Activated CD8-positive, alpha-beta memory T cell treated with anti-CD3 and anti-CD28 coated beads, Interleukin-2, amount 50 U/mL, for 24 hours (primary cell): ENCODE measurements around the gene CGREF1.
"Not testable (repeated sequence)": the region's sequence is repeated elsewhere in the genome, so short reads cannot be mapped to it uniquely, and the experiment has no call there.

Source experiments
- DNase-seq: peaks from one replicate; pipeline ENCODE4 v3.0.0-alpha.2; 2020; ENCODE audit errors: extremely low read depth

Gene CGREF1

GRCh38 chr2:27137322-27137935 is 18.5 kb upstream of the CGREF1 start:
- no peak for DNase-seq

DNA sequence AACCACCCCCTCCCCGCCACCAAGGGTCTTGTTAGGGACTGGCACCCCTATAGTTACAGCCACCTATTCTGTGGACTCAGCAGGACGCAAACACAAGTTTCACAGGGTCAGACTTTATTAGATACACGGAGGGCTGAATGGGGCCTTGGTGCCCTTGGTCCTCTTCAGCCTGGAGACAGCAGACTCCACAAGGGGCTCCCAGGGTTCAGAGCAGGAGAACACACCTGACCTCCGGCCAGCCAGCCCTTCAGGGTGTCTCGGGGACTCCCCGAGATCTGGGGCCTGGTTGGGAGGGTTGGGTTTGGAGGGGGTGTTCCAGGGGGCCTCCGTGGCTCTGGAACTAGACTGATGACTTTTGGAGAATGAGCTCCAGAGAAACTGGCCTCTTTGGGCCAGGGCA is 17.8 kb upstream of the CGREF1 start:
- DNase-seq = no peak

- DNase-seq = no peak
These were observed 16.6 kb upstream of the CGREF1 start for GRCh38 chr2:27135478-27135955.

GRCh38 chr2:27134781-27135477 is 16.0 kb upstream of the CGREF1 start:
- no peak for DNase-seq

DNA sequence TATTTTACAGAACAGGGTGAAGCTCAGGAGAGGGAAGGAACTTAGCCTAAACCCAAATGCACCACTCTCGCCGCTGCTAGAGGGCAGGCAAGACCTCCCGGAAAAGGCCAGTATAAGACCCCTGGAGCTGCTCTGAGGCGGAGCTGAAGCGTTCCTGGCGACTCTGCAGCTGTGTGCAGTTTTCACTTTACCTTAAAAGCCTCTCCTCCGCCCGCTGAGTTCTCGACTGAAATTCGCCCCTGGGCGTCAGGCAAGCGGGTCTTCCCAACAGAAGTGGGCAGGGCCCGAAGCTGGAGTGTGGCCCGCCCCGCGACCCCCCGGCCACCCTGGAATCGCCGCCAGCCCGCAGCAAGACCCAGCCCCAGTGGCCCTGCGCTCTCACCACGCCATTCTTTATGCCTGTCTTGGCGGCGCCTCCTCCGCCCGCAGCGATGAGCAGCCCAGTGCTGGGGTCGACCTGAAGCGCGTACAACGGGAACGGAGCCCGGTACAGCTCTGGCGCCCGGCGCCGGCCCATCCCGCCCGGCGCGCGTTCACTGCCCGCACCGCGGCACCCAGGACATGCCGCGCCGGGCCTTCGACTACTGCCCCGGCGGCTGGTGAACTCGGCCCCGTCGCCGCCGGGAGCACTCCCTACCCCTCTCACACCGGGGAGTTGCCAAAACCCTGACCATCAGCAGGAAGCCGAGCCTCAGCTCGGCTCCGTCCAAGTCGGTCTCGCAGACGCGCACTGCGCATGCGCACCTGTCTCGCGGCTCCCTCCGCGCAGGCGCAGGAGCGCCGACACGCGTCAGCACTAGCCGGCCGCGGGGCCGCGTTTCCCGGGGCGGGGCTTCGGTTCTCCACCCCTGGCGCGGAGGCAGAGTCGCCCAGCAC is 15.2 kb upstream of the CGREF1 start, which contains the start of gene PREB:
TSS of gene PREB (minus strand) at position 732 of the 876 bp plus-strand sequence. CDS start at position 517, 215 bp downstream.
- peak; percentile 89 for DNase-seq

GRCh38 chr2:27133195-27133875 is 14.4 kb upstream of the CGREF1 start:
- no peak for DNase-seq

GRCh38 chr2:27131429-27131828 is 12.5 kb upstream of the CGREF1 start:
- DNase-seq = no peak

DNA sequence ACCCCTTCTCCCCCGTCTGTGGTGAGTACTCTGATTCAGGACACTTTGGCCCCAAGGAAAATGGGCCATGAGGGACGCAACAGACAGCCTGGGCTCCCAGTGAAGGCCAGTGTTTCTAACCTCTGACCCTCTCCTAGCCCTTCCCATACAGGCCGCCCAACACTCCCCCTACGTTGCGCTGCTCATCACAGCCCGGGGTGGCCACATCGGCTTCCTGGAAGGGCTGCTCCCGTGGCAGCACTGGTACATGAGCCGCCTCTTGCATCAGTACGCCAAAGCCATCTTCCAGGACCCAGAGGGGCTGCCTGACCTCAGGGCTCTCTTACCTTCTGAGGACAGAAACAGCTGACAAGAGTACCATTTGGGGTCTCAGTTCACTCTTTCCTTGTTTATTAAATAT is 11.5 kb upstream of the CGREF1 start:
- no peak for DNase-seq

DNA sequence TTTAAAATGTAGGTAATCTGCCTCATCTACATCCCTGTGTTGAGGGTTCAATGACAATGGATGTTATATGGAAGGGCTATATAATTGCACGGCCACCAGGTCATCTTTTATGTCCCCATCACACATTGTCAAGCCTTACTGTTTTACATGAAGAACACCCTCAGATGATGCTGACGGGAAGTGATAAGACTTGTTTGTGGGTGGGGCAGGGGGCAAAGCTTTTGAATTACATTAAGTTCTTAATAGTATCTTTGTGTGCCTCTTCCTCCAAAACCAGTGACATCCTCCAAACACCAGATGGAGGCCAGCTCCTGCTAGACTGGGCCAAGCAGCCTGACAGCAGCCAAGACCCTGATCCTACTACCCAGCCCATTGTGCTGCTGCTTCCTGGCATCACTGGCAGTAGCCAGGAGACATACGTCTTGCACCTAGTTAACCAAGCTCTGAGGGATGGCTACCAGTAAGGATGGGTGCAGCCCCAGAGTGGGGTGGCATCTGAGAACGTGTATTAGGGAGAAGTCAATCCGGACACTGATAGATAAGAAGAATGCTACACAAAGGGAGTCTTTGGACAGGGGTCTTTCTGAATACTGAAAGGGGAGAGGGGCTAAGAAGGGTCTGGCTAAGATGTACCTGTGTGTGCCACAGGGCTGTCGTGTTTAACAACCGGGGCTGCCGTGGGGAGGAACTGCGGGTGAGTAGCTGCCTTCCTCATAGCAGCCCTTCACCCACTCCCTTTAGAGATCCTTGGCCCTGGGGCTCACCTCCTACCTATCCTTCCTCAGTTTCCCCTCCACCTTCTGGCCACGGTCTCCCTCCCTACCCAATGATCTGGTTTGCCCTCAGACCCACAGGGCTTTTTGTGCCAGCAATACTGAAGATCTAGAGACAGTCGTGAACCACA is 10.0 kb upstream of the CGREF1 start:
- DNase-seq = no peak

GRCh38 chr2:27127883-27128667 is 9.1 kb upstream of the CGREF1 start:
- DNase-seq = no peak

- DNase-seq = no peak
These were observed 7.4 kb upstream of the CGREF1 start for GRCh38 chr2:27126252-27126710.

DNA sequence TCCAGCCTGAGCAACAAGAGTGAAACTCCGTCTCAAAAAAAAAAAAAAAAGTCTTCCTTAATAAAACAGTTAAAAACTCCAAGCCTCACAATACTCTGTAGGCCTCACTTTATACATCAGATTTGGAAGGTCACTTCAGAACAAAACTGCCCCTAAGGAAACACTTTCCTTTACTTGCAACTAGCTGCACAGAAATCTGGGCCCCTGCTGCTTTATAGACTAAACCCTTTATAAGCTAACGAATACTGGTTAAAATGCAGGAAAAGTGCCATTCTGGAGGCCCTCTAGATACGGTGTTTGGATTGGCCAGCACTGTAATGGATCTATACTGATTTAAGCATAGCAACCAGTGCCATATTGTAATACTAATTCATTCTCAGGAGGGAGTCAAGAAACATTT is 6.2 kb upstream of the CGREF1 start:
- DNase-seq = no peak

DNA sequence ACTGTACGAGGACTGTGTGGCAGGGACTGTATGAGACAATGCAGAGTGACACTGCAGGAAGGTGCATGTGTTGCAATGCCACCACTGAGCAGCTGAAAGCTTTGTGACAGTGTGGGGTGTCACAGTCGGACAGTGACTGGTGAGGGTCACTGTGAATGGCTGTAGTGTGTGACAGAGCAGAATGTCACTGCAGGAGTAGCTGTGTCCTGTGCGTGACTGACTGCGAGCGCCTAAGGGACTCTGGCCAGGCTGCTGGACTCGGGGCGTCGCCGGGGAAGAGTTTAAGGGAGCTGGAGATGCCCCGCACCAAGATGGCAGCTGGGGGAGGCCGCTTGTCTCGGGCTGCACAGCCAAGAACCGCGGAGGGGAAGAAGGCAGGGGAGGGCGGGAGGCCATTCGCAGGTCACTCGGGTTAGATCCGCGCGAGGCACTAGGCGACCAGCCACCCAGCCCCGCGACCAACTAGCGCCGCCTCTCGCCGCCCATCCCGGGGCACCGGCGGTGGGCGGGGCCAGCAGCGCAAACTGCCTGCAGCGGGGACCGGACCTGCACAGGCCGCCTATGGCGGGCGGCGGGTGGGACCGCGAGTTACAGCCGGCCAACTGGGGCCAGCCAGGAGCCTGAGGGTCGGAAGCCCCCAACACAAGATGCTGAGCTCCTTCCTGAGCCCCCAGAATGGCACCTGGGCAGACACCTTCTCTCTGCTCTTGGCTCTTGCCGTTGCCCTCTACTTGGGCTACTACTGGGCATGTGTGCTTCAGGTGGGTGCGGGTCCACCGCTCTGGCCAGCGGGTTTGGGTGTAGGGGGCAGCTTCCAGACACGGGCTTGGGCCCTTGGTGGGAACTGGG is 4.6 kb upstream of the CGREF1 start, which contains the start of gene ABHD1:
TSS of gene ABHD1 (plus strand) at position 514 of the 849 bp plus-strand sequence. CDS start at position 648, 134 bp downstream.
- DNase-seq = no peak

DNA sequence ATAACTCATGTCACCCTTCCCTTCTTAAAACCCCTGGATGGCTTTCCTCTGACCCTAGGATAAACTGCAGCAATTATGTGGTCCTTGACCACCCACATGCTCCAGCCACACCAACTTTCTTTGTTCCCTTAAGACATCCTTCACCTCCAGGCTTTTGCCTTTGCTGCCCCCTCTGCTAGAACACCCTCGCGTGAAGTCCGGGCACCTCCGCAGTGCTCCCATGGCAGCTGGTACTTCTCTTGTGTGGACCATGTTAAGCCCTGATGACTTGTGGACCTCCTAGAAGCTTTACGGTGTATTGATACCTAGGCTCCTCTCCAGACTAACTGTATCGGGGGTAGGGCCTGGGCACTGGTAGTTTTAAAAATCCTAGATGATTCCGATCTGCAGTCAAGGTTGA is 3.9 kb upstream of the CGREF1 start:
- DNase-seq = no peak

- DNase-seq = no peak
These were observed 3.0 kb upstream of the CGREF1 start for GRCh38 chr2:27121906-27122305.

GRCh38 chr2:27119330-27119670 is 372 bp upstream of the CGREF1 start:
- not testable (repeated sequence) for DNase-seq

DNA sequence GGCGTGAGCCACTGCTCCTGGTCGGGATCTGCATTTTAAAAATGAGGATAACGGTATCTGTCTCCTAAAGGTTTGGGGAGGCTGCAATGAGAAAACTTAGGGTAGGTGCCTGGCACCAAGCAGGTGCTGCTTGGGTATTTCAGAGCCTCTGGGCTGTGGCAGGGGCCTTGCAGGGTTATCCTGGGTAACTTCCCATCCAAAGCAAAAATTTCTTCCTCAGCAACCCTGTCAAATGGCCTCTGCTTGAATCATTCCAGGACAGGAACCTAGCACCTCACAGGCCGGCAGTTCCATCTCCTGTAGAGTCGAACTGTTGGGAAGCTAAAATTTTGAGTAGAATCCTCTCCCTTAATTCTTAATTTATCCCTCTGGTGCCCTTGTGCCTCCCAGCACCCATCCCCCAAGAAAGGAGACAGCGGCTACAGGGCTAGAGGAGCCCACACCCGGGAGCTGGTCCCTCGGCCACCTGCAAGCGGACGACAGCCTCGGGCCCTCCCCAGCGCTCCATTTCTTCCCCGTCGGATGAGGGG is 868 bp downstream of the CGREF1 start:
- no peak for DNase-seq

DNA sequence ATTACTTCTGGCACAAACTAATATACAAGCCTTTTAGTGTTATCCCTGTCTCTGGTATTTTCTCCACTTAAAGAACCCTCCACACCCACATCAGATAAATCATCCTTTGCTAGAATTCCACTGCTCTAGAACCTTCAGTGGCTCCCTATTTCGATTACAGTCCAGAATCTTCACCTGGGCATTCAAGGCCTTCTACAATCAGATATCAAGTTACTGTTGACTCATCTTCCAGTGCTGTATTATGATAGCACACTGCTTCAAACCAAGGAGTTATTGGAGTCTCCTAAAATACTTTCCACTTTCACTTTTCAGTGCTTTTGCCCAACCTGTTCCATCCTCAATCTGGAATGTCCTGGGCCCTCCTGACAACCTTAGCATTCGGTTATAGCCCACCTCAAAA is 3.4 kb downstream of the CGREF1 start:
- DNase-seq = no peak
